Activated T-cell treated with anti-CD3 and anti-CD28 coated beads, Interleukin-2, amount 50 U/mL, for 72 hours (primary cell): ENCODE measurements around the gene CDK2. TPM values are rescaled to one million over a fixed set of nuclear protein-coding genes. Genes with fewer than 3 reads are reported as not detected.
"Not testable (repeated sequence)": the region's sequence is repeated elsewhere in the genome, so short reads cannot be mapped to it uniquely, and the experiment has no call there.

Experiments used
- ATAC-seq, 2 donors: fragments of 150-1000 bp; cut with Tn5 transposase; replicated peaks in 1 of 2; 2 replicates each; pipeline ENCODE4 v1.10.0; 2021; ENCODE audit warnings: moderate library complexity in 2 of 2, mild to moderate bottlenecking in 1 of 2
- DNase-seq, 2 donors: peaks; one replicate each; pipeline ENCODE4 v3.0.0; 2021 to 2022; ENCODE audit warnings: mixed read lengths in 1 of 2
- H3K27ac Mint-ChIP-seq: one replicate; pipeline ENCODE4 v1.8.0; 2022; ENCODE audit warnings: mild to moderate bottlenecking, moderate library complexity, mixed read lengths
- H3K27me3 Mint-ChIP-seq: one replicate; pipeline ENCODE4 v1.8.0; 2022; ENCODE audit warnings: low read depth, mixed read lengths
- H3K36me3 Mint-ChIP-seq, 2 donors: one replicate each; pipeline ENCODE4 v1.8.0; 2022; ENCODE audit warnings: mixed read lengths in 2 of 2, mild to moderate bottlenecking in 1 of 2; ENCODE audit not compliant: insufficient read depth in 2 of 2
- H3K4me1 Mint-ChIP-seq: one replicate; pipeline ENCODE4 v1.8.0; 2022; ENCODE audit warnings: low read depth, mixed read lengths
- H3K4me3 Mint-ChIP-seq, 2 donors: one replicate each; pipeline ENCODE4 v1.8.0; 2022; ENCODE audit warnings: mild to moderate bottlenecking in 2 of 2, mixed read lengths in 2 of 2, moderate library complexity in 2 of 2
- H3K9me3 Mint-ChIP-seq, 2 donors: one replicate each; pipeline ENCODE4 v1.8.0; 2022; ENCODE audit warnings: mixed read lengths in 2 of 2
- total RNA-seq, 2 donors: library from RNA; stranded (reverse); gene quantifications; one replicate each; pipeline ENCODE4 v1.2.3, GENCODE V29; 2022

CDK2 gene
- 100 to 1,000 TPM in 1 of 2 donors, 10 to 100 TPM in 1; 89.2 to 103 TPM for total RNA-seq

DNA sequence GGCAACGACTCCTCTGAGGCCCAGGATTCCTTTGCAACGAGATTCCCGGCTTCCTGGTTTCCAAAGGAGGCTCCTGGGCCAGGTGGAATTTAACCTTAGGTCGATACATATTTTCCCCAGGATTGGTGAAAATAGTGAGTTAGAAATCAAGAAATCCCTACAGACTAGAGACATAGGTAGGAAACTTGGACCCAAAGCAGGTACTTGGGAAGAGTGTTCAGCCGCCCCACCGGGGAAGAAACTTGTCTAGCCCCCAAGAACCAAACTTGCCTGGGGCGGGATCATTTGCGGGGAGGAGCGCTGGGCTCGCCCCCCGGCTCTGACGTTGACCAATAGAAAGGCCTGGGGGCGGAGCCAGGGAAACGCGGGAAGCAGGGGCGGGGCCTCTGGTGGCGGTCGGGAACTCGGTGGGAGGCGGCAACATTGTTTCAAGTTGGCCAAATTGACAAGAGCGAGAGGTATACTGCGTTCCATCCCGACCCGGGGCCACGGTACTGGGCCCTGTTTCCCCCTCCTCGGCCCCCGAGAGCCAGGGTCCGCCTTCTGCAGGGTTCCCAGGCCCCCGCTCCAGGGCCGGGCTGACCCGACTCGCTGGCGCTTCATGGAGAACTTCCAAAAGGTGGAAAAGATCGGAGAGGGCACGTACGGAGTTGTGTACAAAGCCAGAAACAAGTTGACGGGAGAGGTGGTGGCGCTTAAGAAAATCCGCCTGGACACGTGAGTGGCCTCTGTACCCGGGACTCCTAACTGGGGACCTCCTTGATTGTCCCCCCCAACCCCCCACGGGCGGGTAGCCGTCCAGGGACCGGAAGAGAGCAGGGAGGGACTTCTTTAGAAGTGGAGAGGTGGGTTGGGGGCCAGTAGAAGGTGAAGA, at the start of gene CDK2:
Gene CDK2, plus strand, starts transcription at position 423 of the 874 bp plus-strand sequence. Its CDS starts 179 bp downstream, at position 602.
- Mint-ChIP-seq H3K4me3 (peak within 1 kb of the TSS; percentile 99 to 100), H3K36me3 (peaks cover 11 to 16% of the 10 kb centered on the region in 2 donors), H3K27me3 (no peaks in the 10 kb centered on the region), H3K4me1 (peaks cover 37% of the 10 kb centered on the region), H3K9me3 (no peaks in the 10 kb centered on the region), H3K27ac (peak within 1 kb of the TSS; percentile 82)
- peak; percentile 96 for ATAC-seq
- peak; percentile 95 for DNase-seq

DNA sequence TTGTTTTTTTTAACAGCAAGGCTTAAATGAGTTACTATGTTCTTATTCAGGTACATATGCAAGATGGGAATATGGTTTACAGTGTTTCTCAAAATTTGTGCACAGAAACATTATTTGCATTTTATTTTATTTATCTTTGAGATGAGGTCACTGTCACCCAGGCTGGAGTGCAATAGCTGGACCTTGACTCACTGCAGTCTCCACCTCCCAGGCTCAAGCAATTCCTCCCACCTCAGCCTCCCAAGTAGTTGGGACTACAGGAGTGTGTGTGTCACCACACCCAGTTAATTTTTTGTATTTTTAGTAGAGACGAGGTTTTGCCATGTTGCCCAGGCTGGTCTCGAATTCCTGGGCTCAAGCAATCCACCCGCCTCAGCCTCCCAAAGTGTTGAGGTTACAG, 47.6 kb upstream of the CDK2 start:
- H3K27ac Mint-ChIP-seq, ATAC-seq, DNase-seq, H3K9me3 Mint-ChIP-seq, H3K27me3 Mint-ChIP-seq, H3K4me3 Mint-ChIP-seq: not testable (repeated sequence)
- H3K4me1 Mint-ChIP-seq: peaks cover 54% of the 10 kb centered on the region
- peaks cover 13 to 22% of the 10 kb centered on the region in 2 donors for H3K36me3 Mint-ChIP-seq

DNA sequence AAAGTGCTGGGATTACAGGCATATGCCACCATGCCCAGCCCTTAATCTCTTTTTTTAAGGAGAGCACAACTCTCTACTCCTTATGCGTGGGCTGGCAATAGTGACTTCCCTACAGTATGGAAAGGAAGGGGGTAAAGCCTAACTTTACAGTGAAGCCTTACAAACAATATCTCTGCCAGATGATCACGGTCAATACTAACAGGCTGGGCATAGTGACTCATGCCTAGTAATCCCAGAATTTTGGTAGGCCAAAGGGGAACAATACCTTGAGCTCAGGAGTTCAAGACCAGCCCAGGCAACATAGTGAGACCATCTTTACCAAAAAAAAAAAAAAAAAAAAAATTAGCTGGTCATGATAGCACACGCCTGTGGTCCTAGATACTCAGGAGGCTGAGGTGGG, 44.5 kb upstream of the CDK2 start:
- H3K9me3 Mint-ChIP-seq: no peaks in the 10 kb centered on the region
- peaks cover 50% of the 10 kb centered on the region for H3K4me1 Mint-ChIP-seq
- H3K36me3 Mint-ChIP-seq: peaks cover 11 to 16% of the 10 kb centered on the region in 2 donors
- no peak overlapping the region for H3K27ac Mint-ChIP-seq
- H3K4me3 Mint-ChIP-seq: no peak overlapping the region
- no peak for DNase-seq
- H3K27me3 Mint-ChIP-seq: no peaks in the 10 kb centered on the region
- ATAC-seq: no peak

DNA sequence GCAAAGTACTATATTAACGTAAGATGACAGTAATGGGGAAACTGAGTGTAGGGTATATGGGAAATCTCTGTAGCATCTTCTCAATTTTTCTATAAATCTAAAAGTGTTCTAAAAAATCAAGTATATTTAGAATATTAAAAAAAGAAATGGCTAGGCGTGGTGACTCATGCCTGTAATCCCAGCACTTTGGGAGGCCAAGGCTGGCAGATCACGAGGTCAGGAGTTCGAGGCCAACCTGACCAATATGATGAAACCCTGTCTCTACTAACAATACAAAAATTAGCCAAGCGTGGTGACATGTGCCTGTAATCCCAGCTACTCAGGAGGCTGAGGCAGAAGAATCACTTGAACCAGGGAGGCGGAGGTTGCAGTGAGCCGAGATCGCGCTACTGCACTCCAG, 43.0 kb upstream of the CDK2 start:
- Mint-ChIP-seq H3K4me1 (peaks cover 50% of the 10 kb centered on the region), H3K27ac (peak overlapping the region; percentile 85), H3K36me3 (peaks cover 15 to 17% of the 10 kb centered on the region in 2 donors), H3K4me3 (peak overlapping the region; percentile 10 to 42)
- not testable (repeated sequence) for H3K9me3 Mint-ChIP-seq, DNase-seq, ATAC-seq, H3K27me3 Mint-ChIP-seq

DNA sequence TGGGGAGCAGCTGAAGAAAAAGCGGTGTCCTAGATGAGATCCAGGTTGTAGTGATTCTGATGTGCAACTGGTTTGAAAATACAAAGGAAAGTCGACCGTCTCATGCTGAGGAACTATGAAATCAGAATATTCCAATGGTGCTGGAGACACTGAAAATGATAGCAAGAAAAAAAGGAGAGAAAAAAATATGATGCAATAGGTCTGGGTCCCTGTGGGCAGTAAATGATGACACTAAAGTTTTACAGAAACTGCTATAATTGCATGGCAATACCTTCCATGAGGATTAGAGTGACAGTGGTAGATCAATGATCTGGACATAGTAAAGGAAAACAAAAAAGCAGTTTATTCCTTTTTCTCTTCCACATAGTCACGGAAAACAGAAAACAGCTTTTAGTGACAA, 41.3 kb upstream of the CDK2 start:
- Mint-ChIP-seq H3K4me3 (peak overlapping the region; percentile 93 to 100), H3K36me3 (peaks cover 17 to 18% of the 10 kb centered on the region in 2 donors), H3K9me3 (no peaks in the 10 kb centered on the region), H3K27ac (peak overlapping the region; percentile 95), H3K4me1 (peaks cover 62% of the 10 kb centered on the region), H3K27me3 (no peaks in the 10 kb centered on the region)
- ATAC-seq: no peak
- no peak for DNase-seq

DNA sequence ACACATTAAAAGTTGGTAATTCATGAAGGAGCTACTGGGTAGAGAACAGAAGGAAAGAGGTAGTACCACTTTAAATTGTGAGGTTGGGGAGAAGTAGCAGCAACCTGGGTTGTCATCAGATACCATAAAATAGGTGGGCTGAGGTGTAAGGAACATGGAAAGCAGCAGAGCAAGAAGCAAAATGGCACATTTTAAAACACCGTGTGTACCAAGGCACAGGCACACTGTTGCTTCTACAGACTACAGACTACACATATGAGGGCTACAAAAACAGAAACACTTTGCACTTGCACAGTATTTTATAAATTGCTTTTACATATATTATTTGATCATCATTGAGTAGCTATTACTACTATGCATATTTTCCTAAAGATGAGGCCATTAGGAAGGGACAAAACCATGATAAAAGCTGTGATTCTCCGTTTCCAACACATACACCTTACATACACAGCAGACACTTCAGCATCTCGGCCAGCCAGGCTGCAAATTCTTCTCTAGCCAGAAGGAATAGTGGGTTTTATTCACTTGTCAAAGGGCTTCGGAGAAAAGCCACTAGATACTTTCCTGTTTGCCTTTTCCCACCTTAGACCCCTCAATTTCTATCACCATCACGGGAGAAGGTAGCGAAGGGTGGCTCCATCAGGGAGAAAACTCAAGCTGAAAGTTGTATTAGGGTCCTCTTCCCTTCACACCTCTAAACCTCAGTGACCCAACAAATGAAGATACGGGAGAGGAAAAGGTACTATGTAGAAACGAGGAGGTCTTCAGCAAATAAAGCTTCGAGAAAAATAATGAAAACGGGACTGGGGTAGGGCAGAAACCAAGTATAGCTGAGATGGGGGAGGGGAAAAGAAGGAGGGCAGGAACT, 40.5 kb upstream of the CDK2 start:
- H3K36me3 Mint-ChIP-seq: peaks cover 18 to 19% of the 10 kb centered on the region in 2 donors
- peak in 1 of 2 donors; percentile 16 for DNase-seq
- H3K4me3 Mint-ChIP-seq: peak overlapping the region; percentile 93 to 100
- peak overlapping the region; percentile 95 for H3K27ac Mint-ChIP-seq
- no peaks in the 10 kb centered on the region for H3K9me3 Mint-ChIP-seq
- no peaks in the 10 kb centered on the region for H3K27me3 Mint-ChIP-seq
- no peak for ATAC-seq
- H3K4me1 Mint-ChIP-seq: peaks cover 60% of the 10 kb centered on the region

DNA sequence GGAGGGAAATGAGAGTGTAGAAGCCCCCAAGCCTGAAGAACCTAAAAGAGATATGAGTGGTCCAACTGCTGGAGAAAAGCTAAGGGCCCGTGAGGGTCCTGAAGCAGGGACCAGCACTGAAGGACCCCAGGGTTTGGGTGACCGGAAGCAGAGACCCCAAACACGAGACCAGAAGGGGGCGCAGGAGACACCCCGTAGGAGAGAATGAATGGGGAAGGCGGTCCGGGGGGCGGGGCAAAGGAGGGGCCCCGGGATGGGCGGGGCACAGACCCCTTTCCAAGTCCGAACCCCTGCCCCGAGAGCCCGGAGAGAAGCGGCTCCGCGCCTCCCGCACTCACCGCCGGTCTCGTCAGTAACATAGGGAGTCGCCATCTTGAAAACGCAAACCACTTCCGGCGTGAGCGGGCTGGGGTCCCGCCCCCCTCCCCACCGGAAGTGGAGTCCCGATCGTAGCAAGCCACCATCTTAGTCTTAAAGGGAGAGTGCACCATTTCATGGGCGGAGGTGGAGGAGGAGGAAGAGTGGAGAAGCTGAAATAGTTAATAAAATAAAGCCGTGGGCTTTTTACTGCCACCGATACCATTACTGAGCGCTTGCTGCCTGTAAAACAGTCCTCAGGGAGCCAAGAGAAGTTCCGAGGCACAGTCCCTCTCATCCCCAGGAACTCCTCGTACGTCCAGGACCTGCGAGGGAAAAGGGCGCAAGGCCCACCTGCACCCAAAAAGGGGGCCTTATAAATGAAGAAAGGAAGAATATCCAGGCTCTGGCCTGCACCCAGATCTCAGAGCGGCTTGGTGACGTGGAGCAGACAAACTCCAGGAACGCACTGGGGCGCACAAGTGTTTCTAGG, 39.7 kb upstream of the CDK2 start:
- Mint-ChIP-seq H3K9me3 (no peaks in the 10 kb centered on the region), H3K27ac (peak overlapping the region; percentile 95), H3K36me3 (peaks cover 23 to 25% of the 10 kb centered on the region in 2 donors), H3K27me3 (no peaks in the 10 kb centered on the region), H3K4me3 (peak overlapping the region; percentile 93 to 100), H3K4me1 (peaks cover 52% of the 10 kb centered on the region)
- DNase-seq: peak; percentile 94 to 95
- peak; percentile 48 to 59 for ATAC-seq

DNA sequence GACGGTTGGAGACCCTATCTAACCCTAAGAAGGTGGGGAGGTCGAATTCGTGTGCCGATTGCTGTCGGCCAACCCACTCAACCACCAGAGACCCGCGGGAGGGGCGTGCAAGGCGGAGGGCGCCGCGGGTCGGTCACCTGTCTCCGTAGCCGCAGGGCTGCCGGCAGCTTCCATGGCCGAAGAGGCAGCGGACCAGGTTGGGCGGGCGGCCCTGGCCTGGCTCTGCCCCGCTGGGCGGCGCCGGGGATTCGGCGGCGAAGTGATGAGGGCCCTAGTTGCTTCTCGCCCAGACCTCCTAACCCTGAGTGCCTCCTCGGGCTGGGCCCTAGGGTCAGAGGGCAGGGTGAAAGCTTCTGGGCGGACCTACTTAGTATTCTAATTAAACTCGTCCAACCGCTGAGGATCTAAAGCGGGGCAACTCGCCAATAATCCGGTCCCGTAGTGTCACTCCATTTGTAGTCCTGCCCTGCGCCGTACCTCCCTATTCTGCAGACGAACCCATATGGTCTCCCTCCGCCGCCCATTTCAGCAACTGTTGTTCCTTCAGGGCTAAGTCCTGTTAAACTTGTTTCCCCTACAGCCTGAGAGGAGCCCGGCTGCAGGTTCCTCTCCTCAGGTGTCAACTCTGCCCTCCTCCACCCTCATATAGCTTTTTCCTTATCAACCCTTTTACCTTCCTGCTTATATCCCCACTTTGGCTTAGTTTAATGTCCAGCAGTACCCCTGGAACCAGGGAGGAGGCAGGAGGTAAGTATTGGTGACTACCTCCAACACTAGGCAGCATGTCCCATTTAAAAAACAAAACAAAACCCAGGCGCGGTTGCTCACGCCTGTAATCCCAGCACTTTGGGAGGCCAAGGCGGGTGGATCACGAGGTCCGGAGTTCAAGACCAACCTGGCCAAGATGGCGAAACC, 38.8 kb upstream of the CDK2 start, which contains the start of gene PYM1:
Gene PYM1, minus strand, starts transcription at position 307 of the 915 bp plus-strand sequence. Its CDS starts 133 bp downstream, at position 174.
- Mint-ChIP-seq H3K27ac (peak within 1 kb of the TSS; percentile 97), H3K4me3 (peak within 1 kb of the TSS; percentile 98 to 100), H3K27me3 (no peaks in the 10 kb centered on the region), H3K4me1 (peaks cover 46% of the 10 kb centered on the region), H3K36me3 (peaks cover 21 to 27% of the 10 kb centered on the region in 2 donors), H3K9me3 (no peaks in the 10 kb centered on the region)
- ATAC-seq: peak; percentile 46 to 48
- peak; percentile 79 to 85 for DNase-seq

DNA sequence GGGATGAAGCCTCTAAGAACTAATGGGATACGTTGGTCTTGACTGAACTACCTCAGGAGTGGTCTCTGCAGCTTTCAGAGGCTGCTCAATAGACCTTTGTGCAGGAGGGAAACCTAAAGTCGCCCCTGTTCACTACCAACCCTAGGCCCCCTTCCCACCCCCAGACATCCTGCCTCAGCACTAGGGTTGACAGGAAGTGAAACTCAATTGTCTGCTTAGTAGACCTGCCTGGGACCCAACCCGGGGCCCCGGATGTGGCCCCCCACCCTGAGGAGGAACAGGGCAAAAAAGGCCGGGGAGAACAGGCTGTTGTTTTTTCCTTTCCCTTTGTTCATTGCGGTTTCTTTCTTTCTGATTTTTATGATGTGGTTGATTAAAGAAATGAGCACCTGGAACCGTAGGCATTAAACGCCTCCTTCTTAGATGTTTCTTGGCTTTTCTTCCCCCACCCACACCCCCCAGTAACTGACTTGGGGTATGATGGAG, 37.3 kb upstream of the CDK2 start:
- peaks cover 26% of the 10 kb centered on the region in 2 donors for H3K36me3 Mint-ChIP-seq
- ATAC-seq: peak; percentile 51 to 55
- peak overlapping the region; percentile 98 to 100 for H3K4me3 Mint-ChIP-seq
- H3K9me3 Mint-ChIP-seq: no peaks in the 10 kb centered on the region
- no peaks in the 10 kb centered on the region for H3K27me3 Mint-ChIP-seq
- peak; percentile 85 to 89 for DNase-seq
- H3K27ac Mint-ChIP-seq: peak overlapping the region; percentile 97
- peaks cover 55% of the 10 kb centered on the region for H3K4me1 Mint-ChIP-seq

DNA sequence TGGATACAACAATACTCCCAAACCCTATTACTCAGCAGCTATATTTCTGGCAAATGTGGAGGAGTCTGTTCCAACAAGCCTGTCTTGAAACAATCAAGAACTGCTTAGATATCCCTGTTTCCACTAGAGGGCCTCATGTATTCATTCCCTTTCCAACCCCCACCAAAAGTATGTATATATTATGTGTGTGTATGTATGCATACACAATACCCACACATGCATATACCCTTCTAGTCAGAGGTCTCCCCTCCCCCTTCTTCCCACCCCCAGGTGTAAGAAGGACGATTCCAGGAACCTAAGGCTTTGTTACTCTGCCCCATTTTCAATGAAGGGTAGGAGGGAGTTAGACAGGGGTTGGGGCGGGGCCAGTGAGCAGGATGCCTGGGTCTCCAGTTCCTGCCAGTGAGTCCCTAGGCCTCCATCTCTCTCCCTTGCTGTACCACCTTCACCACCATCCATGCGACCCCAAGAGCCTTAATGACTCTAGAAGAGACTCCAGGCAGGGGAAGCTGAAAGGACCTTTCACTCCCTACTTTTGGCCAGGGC, 35.8 kb upstream of the CDK2 start, which contains the start of gene DGKA:
Gene DGKA, plus strand, starts transcription at position 392 of the 546 bp plus-strand sequence. CDS start 5,342 bp downstream, outside the sequence.
- H3K4me1 Mint-ChIP-seq: peaks cover 55% of the 10 kb centered on the region
- H3K9me3 Mint-ChIP-seq: no peaks in the 10 kb centered on the region
- peak within 1 kb of the TSS; percentile 97 for H3K27ac Mint-ChIP-seq
- peaks cover 23 to 25% of the 10 kb centered on the region in 2 donors for H3K36me3 Mint-ChIP-seq
- ATAC-seq (peak; percentile 31 to 36), DNase-seq (peak; percentile 84 to 87)
- peak within 1 kb of the TSS; percentile 98 to 100 for H3K4me3 Mint-ChIP-seq
- H3K27me3 Mint-ChIP-seq: no peaks in the 10 kb centered on the region

DNA sequence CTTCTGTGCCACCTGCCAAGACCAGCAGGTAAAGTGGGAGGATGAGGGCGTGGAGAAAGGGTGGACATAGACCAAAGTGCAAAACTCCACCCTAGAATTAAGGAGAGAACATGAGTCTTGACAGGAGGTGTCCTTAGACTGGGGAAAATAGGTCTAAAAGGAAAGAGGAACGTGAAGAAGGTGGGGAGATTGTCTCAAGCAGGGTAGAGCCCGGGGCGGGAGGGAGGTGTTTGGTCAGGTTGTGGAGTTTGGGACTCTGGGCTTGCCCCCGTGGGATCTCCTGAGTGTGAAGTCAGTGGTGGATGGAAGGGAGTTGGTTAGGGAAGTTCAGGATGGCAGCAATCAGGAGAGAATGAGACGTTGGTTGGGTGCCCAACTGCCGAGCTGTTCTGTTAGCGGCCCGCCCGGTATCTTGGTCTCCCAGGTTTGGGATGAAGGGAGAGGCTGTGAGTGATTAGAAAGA, 35.3 kb upstream of the CDK2 start:
- Mint-ChIP-seq H3K4me3 (peak overlapping the region; percentile 98 to 100), H3K9me3 (no peaks in the 10 kb centered on the region), H3K36me3 (peaks cover 27 to 28% of the 10 kb centered on the region in 2 donors), H3K27ac (peak overlapping the region; percentile 97), H3K4me1 (peaks cover 59% of the 10 kb centered on the region), H3K27me3 (no peaks in the 10 kb centered on the region)
- DNase-seq: peak in 1 of 2 donors; percentile 15
- ATAC-seq: no peak
